Caco-2 (cell line): ENCODE results near the gene A4GALT. TPM values are rescaled to one million over a fixed set of nuclear protein-coding genes. Genes with fewer than 3 reads are reported as not detected.
A peak's percentile ranks its signal among the peaks of the same experiment; 100 is the strongest.

ENCODE experiments used
- BruUV-seq: library from RNA; stranded (reverse); fragments of 400-500 nt; replicated peaks from 2 replicates; lab custom pipeline; 2021; lab: Mats Ljungman, UMichigan
- CTCF ChIA-PET: fragments of 300-600 bp; sonication (Branson Sonifier 250); formaldehyde crosslinking; loops from one replicate; lab custom pipeline; 2022; ENCODE audit warnings: antibody characterized with exemption; lab: Charles Lee
- POLR2A ChIA-PET: fragments of 300-600 bp; sonication (Branson Sonifier 250); formaldehyde crosslinking; loops from one replicate; lab custom pipeline; 2022; ENCODE audit warnings: antibody characterized with exemption; lab: Charles Lee
- DNase-seq, 2 experiments: peaks; one replicate each; pipeline versions ENCODE4 v3.0.0 to v3.0.0-alpha.2; 2020 to 2022
- H3K27me3 ChIP-seq: replicated peaks from 2 replicates; pipeline ENCODE4 v1.6.0; 2011; ENCODE audit warnings: low read length; ENCODE audit not compliant: control insufficient read depth, insufficient read depth
- H3K36me3 ChIP-seq: 2 replicates; pipeline ENCODE4 v1.5.1; 2011; ENCODE audit warnings: low read length; ENCODE audit not compliant: control insufficient read depth, insufficient read depth
- H3K4me1 ChIP-seq: fragments of 250-450 bp; sonication (Bioruptor Pico); 2 replicates; pipeline ENCODE4 v1.5.1; 2020; ENCODE audit warnings: mild to moderate bottlenecking
- H3K4me3 ChIP-seq: 2 replicates; pipeline ENCODE4 v1.5.1; 2011; ENCODE audit warnings: low read depth, mild to moderate bottlenecking, control low read depth, low read length
- H3K9me3 ChIP-seq: fragments of 250-450 bp; sonication (Bioruptor Pico); 2 replicates; pipeline ENCODE4 v1.5.1; 2020; ENCODE audit warnings: mild to moderate bottlenecking, moderate library complexity
- H3K27ac Mint-ChIP-seq: one replicate; pipeline ENCODE4 v1.8.0; 2022; ENCODE audit warnings: mixed read lengths; ENCODE audit not compliant: unreplicated experiment
- H3K27me3 Mint-ChIP-seq: one replicate; pipeline ENCODE4 v1.8.0; 2022; ENCODE audit warnings: mixed read lengths; ENCODE audit not compliant: insufficient read depth, unreplicated experiment
- H3K36me3 Mint-ChIP-seq: one replicate; pipeline ENCODE4 v1.8.0; 2022; ENCODE audit warnings: mild to moderate bottlenecking, mixed read lengths; ENCODE audit not compliant: insufficient read depth, unreplicated experiment
- H3K4me1 Mint-ChIP-seq: one replicate; pipeline ENCODE4 v1.8.0; 2022; ENCODE audit warnings: low read depth, mixed read lengths; ENCODE audit not compliant: unreplicated experiment
- H3K4me3 Mint-ChIP-seq: one replicate; pipeline ENCODE4 v1.8.0; 2022; ENCODE audit warnings: mild to moderate bottlenecking, moderate library complexity, mixed read lengths; ENCODE audit not compliant: unreplicated experiment
- H3K9me3 Mint-ChIP-seq: one replicate; pipeline ENCODE4 v1.8.0; 2022; ENCODE audit warnings: mixed read lengths; ENCODE audit not compliant: unreplicated experiment
- intact Hi-C: fragments of 100-400 bp; cut with micrococcal nuclease; formaldehyde crosslinking; loops from one replicate; pipeline ENCODE4 v1.10.0; 2022; ENCODE audit not compliant: unreplicated experiment
- total RNA-seq: library from RNA; stranded (reverse); gene quantifications from 2 replicates; pipeline ENCODE4 v1.2.3, GENCODE V29; 2022
- TF ChIP-seq, protein P1 (sequence below), 2 experiments: fragments of 200-600 bp in 1 of 2; IDR thresholded peaks; 1 replicate in 1 of 2; 2 replicates in 1 of 2; pipeline versions ENCODE4 v1.5.1 to v1.8.0; 2011 to 2022; ENCODE audit warnings: antibody characterized with exemption in 1 of 2, control low read depth in 1 of 2, inconsistent platforms in 1 of 2, low read depth in 1 of 2, low read length in 1 of 2, mild to moderate bottlenecking in 1 of 2, moderate library complexity in 1 of 2; ENCODE audit not compliant: insufficient read depth in 1 of 2, severe bottlenecking in 1 of 2, unreplicated experiment in 1 of 2

Gene A4GALT
- total RNA-seq, 1 experiment from 2014 or later: 16.2 TPM

DNA sequence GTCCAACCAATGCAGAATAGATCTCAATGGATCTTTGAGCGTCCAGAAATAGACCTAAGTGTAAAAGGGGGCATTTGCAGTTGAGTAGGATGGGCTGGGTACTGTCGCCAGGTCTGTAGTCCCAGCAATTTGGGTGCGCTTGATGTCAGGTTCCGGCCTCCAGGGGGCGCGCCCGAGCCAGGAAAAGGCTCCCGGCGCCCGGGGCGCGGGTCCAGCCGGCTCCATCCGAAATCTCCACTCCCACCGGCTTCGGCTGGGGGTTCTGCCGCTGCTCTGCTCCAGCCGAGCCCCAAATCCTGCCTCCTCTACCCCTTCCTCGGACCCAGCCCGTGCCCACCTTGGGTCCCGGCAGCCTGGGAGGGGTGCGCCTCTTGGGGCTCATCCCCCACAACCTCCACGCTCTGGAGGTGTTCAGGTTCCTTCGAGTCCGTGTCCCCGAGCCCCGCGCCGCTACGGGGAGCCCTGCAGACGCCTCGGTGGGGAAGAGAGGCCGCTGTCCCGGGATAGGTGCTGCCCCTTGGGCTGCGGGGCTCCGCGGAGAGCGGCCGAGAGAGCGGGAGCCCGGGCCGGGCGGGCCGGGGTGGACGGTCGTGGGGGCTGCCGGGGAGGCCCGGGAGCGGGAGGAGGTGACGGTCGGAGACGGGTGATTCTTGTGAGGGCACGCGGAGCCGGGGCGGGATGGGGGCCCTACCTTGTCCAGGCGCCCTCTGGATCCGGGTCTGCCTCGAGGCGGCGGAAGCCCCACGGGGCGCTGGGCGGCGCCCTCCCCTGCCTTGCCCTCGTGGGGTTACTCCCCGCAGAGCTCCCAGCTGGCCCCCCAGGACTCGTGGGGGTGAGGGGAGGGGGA, 58.5 kb downstream of the A4GALT start:
- DNase-seq: peak; percentile 74 to 87
- Histone ChIP-seq H3K27me3 (no peaks in the 10 kb centered on the region), H3K4me3 (no peak overlapping the region), H3K36me3 (no peaks in the 10 kb centered on the region), H3K9me3 (no peaks in the 10 kb centered on the region), H3K4me1 (no peaks in the 10 kb centered on the region)
- Mint-ChIP-seq H3K9me3 (no peaks in the 10 kb centered on the region), H3K4me3 (no peak overlapping the region), H3K27me3 (no peaks in the 10 kb centered on the region), H3K36me3 (no peaks in the 10 kb centered on the region), H3K27ac (no peak overlapping the region), H3K4me1 (no peaks in the 10 kb centered on the region)
- no TSS peak for BruUV-seq
- ChIA-PET POLR2A (no interaction called here), CTCF (no interaction called here)
- intact Hi-C loops: no loop called here
- TF ChIP-seq, protein P1, sequence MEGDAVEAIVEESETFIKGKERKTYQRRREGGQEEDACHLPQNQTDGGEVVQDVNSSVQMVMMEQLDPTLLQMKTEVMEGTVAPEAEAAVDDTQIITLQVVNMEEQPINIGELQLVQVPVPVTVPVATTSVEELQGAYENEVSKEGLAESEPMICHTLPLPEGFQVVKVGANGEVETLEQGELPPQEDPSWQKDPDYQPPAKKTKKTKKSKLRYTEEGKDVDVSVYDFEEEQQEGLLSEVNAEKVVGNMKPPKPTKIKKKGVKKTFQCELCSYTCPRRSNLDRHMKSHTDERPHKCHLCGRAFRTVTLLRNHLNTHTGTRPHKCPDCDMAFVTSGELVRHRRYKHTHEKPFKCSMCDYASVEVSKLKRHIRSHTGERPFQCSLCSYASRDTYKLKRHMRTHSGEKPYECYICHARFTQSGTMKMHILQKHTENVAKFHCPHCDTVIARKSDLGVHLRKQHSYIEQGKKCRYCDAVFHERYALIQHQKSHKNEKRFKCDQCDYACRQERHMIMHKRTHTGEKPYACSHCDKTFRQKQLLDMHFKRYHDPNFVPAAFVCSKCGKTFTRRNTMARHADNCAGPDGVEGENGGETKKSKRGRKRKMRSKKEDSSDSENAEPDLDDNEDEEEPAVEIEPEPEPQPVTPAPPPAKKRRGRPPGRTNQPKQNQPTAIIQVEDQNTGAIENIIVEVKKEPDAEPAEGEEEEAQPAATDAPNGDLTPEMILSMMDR (IDR thresholded peaks at IDR 0.05; ENCODE audit: insufficient read depth in 1 of 2, low read depth in 1 of 2, low read length in 1 of 2, severe bottlenecking in 1 of 2, unreplicated experiment in 1 of 2): peak; percentile 81 to 84

GRCh38 chr22:42656578-42656977, 64.1 kb downstream of the A4GALT start:
- TF ChIP-seq, protein P1 (IDR thresholded peaks at IDR 0.05; ENCODE audit: insufficient read depth in 1 of 2, low read depth in 1 of 2, low read length in 1 of 2, severe bottlenecking in 1 of 2, unreplicated experiment in 1 of 2): no peak
- Histone ChIP-seq H3K9me3 (no peaks in the 10 kb centered on the region), H3K4me1 (peaks cover 19% of the 10 kb centered on the region), H3K36me3 (no peaks in the 10 kb centered on the region), H3K27me3 (no peaks in the 10 kb centered on the region), H3K4me3 (no peak overlapping the region)
- no TSS peak for BruUV-seq
- ChIA-PET CTCF (no interaction called here), POLR2A (no interaction called here)
- DNase-seq: no peak
- Mint-ChIP-seq H3K4me1 (peaks cover 19% of the 10 kb centered on the region), H3K27ac (no peak overlapping the region), H3K4me3 (no peak overlapping the region), H3K36me3 (no peaks in the 10 kb centered on the region), H3K9me3 (no peaks in the 10 kb centered on the region), H3K27me3 (no peaks in the 10 kb centered on the region)
- intact Hi-C loops: no loop called here

- Mint-ChIP-seq H3K4me3 (no peak overlapping the region), H3K9me3 (no peaks in the 10 kb centered on the region), H3K27me3 (no peaks in the 10 kb centered on the region), H3K27ac (no peak overlapping the region), H3K4me1 (peaks cover 24% of the 10 kb centered on the region), H3K36me3 (no peaks in the 10 kb centered on the region)
- H3K36me3 ChIP-seq: no peaks in the 10 kb centered on the region
- CTCF ChIA-PET: no interaction called here
- H3K4me3 ChIP-seq: no peak overlapping the region
- H3K27me3 ChIP-seq: no peaks in the 10 kb centered on the region
- H3K4me1 ChIP-seq: peaks cover 19% of the 10 kb centered on the region
- TF ChIP-seq, protein P1 (IDR thresholded peaks at IDR 0.05; ENCODE audit: insufficient read depth in 1 of 2, low read depth in 1 of 2, low read length in 1 of 2, severe bottlenecking in 1 of 2, unreplicated experiment in 1 of 2): no peak
- intact Hi-C loops: loop anchor here (2.0 kb wide), 1 partner anchor 33 kb away; no protein-coding TSS in a partner anchor
- POLR2A ChIA-PET: no interaction called here
- no peaks in the 10 kb centered on the region for H3K9me3 ChIP-seq
- no TSS peak for BruUV-seq
- DNase-seq: no peak
Observed at GRCh38 chr22:42655693-42656092, 65.0 kb downstream of the A4GALT start.
